ENCODE results near the gene PRDM10.
"Not testable (repeated sequence)": the region's sequence is repeated elsewhere in the genome, so short reads cannot be mapped to it uniquely, and the experiment has no call there.

The PRDM10 gene

DNA sequence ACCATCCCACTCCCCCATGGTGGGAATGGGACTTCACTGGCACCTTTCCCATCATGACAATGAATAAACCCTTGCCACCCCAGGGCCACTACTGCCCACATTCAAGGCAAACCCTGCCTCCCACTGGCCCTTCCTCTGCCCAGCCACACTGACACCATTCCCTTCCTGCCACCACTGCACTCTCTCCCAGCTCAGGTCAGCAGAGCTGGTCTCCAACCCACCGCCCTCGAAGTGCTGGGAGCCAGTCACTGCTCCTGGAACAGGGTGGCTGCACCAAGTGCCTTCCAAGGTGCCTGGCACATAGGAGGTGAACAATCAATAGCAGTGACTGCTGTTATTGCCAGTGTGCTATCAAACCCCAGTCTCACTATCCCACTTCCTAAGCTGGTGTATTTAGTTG lies 27.1 kb downstream of the PRDM10 start:
- no peak overlapping the region for H3K4me3 Mint-ChIP-seq
- H3K27ac Mint-ChIP-seq, result no peak overlapping the region
- peaks cover 24% of the 10 kb centered on the region for H3K36me3 Mint-ChIP-seq
- H3K27me3 Mint-ChIP-seq, result peaks cover 6% of the 10 kb centered on the region
- DNase-seq (ENCODE audit: low spot score in 2 of 2) (no peak), ATAC-seq (ENCODE audit: low read depth) (no peak)
- H3K9me3 Mint-ChIP-seq, result no peaks in the 10 kb centered on the region
- peaks cover 18% of the 10 kb centered on the region for H3K4me1 Mint-ChIP-seq

DNA sequence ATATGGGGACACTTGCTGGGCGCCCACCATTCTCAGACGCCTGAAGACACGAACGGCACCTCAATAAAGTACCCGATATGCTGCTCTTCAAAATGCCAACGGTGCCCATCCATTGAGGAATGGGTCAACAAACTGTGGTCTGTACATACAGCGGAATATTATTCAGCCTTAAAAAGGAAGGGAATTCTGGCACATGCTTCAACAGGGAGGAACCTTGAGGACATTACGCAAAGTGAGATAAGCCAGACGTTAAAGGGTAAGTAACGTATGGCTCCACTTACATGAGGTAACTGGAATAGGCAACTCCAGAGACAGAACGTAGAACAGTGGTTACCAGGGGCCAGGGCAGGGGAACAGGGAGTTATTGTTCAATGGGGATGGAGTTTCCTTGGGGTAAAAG lies 28.0 kb downstream of the PRDM10 start:
- ATAC-seq (ENCODE audit: low read depth), result no peak
- DNase-seq (ENCODE audit: low spot score in 2 of 2), result no peak
- Mint-ChIP-seq H3K36me3 (peaks cover 27% of the 10 kb centered on the region), H3K4me3 (no peak overlapping the region), H3K4me1 (peaks cover 20% of the 10 kb centered on the region), H3K27me3 (peaks cover 6% of the 10 kb centered on the region), H3K27ac (no peak overlapping the region), H3K9me3 (no peaks in the 10 kb centered on the region)

DNA sequence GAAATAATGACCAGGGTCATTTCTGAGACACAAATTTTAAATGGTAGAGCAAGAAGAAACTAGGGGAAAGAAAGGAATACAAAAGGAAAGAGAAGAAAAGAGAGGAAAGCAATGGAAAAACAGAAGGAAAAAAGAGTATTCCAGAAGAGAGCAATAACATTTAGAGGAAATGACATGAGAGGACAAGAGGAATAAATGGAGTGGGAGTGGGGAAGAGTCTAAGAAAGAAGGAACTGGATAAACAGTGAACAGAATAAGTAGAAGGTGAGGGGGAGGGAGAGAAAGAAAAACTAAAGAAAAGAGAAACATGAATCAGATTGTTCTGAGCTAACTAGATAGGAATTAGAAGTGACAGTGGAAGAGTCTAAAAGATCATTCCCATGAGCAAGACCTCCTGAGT lies 28.4 kb downstream of the PRDM10 start:
- ATAC-seq (ENCODE audit: low read depth) (no peak), DNase-seq (ENCODE audit: low spot score in 2 of 2) (no peak)
- H3K4me3 Mint-ChIP-seq, result no peak overlapping the region
- peaks cover 24% of the 10 kb centered on the region for H3K36me3 Mint-ChIP-seq
- no peak overlapping the region for H3K27ac Mint-ChIP-seq
- peaks cover 6% of the 10 kb centered on the region for H3K27me3 Mint-ChIP-seq
- H3K4me1 Mint-ChIP-seq, result peaks cover 18% of the 10 kb centered on the region
- H3K9me3 Mint-ChIP-seq, result no peaks in the 10 kb centered on the region

- Mint-ChIP-seq H3K36me3 (peaks cover 24% of the 10 kb centered on the region), H3K4me3 (no peak overlapping the region), H3K27ac (no peak overlapping the region), H3K9me3 (no peaks in the 10 kb centered on the region), H3K27me3 (peaks cover 6% of the 10 kb centered on the region), H3K4me1 (peaks cover 18% of the 10 kb centered on the region)
- DNase-seq (ENCODE audit: low spot score in 2 of 2) (no peak), ATAC-seq (ENCODE audit: low read depth) (no peak)
Measured at GRCh38 chr11:129973809-129974208, 28.8 kb downstream of the PRDM10 start.

GRCh38 chr11:129973068-129973467 lies 29.6 kb downstream of the PRDM10 start:
- Mint-ChIP-seq H3K27me3 (peaks cover 6% of the 10 kb centered on the region), H3K27ac (no peak overlapping the region), H3K4me1 (peaks cover 18% of the 10 kb centered on the region), H3K4me3 (peak overlapping the region; percentile 7), H3K36me3 (peaks cover 21% of the 10 kb centered on the region), H3K9me3 (no peaks in the 10 kb centered on the region)
- ATAC-seq (ENCODE audit: low read depth), result peak; percentile 96
- DNase-seq (ENCODE audit: low spot score in 2 of 2), result peak in 1 of 2 donors; percentile 7

DNA sequence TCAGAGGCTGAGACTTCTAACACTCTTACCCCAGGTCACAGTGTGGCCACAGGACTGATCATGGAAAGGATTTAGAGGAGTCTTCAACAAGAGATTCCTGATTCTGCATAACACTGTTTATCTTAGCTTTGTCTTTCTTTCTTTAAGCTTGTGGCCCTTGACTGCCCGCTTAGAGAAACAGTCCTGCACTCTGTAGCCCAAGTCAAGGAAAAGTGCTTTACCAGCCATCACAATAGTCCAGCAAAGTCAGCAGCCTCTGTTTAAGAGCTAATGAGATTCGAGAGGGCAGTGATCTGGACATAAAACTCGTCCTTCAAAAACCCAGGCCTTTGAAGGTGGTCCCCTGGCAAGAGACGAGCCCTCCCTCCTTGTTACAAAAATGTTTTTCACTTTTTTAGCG lies 30.0 kb downstream of the PRDM10 start:
- H3K27ac Mint-ChIP-seq, result no peak overlapping the region
- H3K4me3 Mint-ChIP-seq, result no peak overlapping the region
- peaks cover 21% of the 10 kb centered on the region for H3K36me3 Mint-ChIP-seq
- peaks cover 18% of the 10 kb centered on the region for H3K4me1 Mint-ChIP-seq
- DNase-seq (ENCODE audit: low spot score in 2 of 2) (no peak), ATAC-seq (ENCODE audit: low read depth) (no peak)
- H3K27me3 Mint-ChIP-seq, result peaks cover 6% of the 10 kb centered on the region
- H3K9me3 Mint-ChIP-seq, result no peaks in the 10 kb centered on the region

GRCh38 chr11:129971856-129972255 lies 30.8 kb downstream of the PRDM10 start:
- H3K27ac Mint-ChIP-seq; H3K9me3 Mint-ChIP-seq; DNase-seq (ENCODE audit: low spot score in 2 of 2); H3K27me3 Mint-ChIP-seq; H3K4me3 Mint-ChIP-seq; ATAC-seq (ENCODE audit: low read depth): not testable (repeated sequence)
- Mint-ChIP-seq H3K4me1 (peaks cover 18% of the 10 kb centered on the region), H3K36me3 (peaks cover 23% of the 10 kb centered on the region)

DNA sequence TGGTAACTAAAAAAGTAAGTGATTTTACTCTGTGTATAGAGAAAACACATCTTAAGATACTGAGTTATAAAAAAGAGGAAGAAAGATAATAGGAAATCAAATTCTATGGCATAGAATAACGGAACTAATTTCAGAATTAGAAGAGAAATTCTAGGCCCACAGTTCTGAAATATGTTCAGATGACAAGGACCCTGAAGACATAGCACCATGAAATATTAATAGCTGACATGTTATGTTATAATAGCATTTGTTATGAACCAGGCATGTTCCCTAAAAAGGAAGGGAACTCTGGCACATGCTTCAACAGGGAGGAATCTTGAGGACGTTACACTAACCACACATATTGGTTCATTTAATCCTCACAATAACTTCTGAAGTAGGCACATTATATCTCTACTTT lies 32.7 kb downstream of the PRDM10 start:
- peaks cover 23% of the 10 kb centered on the region for H3K36me3 Mint-ChIP-seq

GRCh38 chr11:129968591-129969419 lies 33.8 kb downstream of the PRDM10 start:
- ATAC-seq (ENCODE audit: low read depth) (no peak), DNase-seq (ENCODE audit: low spot score in 2 of 2) (no peak)
- no peak overlapping the region for H3K27ac Mint-ChIP-seq
- no peaks in the 10 kb centered on the region for H3K27me3 Mint-ChIP-seq
- no peaks in the 10 kb centered on the region for H3K9me3 Mint-ChIP-seq
- no peak overlapping the region for H3K4me3 Mint-ChIP-seq
- H3K4me1 Mint-ChIP-seq, result peaks cover 18% of the 10 kb centered on the region
- peaks cover 18% of the 10 kb centered on the region for H3K36me3 Mint-ChIP-seq

More for the DNA sequence above, 32.7 kb downstream of the PRDM10 start:
- H3K27me3 Mint-ChIP-seq, result peaks cover 4% of the 10 kb centered on the region
- ATAC-seq (ENCODE audit: low read depth) (no peak), DNase-seq (ENCODE audit: low spot score in 2 of 2) (no peak)
- no peak overlapping the region for H3K27ac Mint-ChIP-seq
- no peak overlapping the region for H3K4me3 Mint-ChIP-seq
- peaks cover 20% of the 10 kb centered on the region for H3K4me1 Mint-ChIP-seq
- H3K9me3 Mint-ChIP-seq, result no peaks in the 10 kb centered on the region

- Mint-ChIP-seq H3K4me1 (peaks cover 18% of the 10 kb centered on the region), H3K36me3 (peaks cover 21% of the 10 kb centered on the region), H3K27me3 (no peaks in the 10 kb centered on the region), H3K27ac (no peak overlapping the region), H3K4me3 (no peak overlapping the region), H3K9me3 (no peaks in the 10 kb centered on the region)
- DNase-seq (ENCODE audit: low spot score in 2 of 2) (no peak), ATAC-seq (ENCODE audit: low read depth) (no peak)
Measured at GRCh38 chr11:129967996-129968395, 34.6 kb downstream of the PRDM10 start.

DNA sequence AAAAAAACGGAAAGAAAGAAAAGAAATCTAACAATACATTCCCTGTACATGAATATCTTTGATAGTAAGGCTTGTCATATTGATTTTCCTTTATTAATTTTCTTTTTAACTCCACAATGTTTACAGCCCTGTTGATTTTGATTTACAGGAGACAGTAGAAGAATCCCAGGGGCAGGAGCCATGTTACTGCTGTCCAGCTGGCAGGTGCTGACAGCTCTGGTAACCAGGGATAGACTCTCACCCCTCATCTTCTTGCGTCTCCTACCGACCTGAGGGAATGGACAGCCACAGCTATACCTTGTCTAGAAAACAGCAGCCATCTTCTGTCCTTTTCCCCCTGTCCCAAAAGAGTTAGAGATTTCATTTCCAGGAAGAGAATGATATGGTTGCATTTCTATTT lies 37.4 kb downstream of the PRDM10 start:
- H3K4me1 Mint-ChIP-seq, result peaks cover 15% of the 10 kb centered on the region
- ATAC-seq (ENCODE audit: low read depth) (no peak), DNase-seq (ENCODE audit: low spot score in 2 of 2) (no peak)
- no peak overlapping the region for H3K27ac Mint-ChIP-seq
- no peaks in the 10 kb centered on the region for H3K27me3 Mint-ChIP-seq
- no peak overlapping the region for H3K4me3 Mint-ChIP-seq
- H3K9me3 Mint-ChIP-seq, result no peaks in the 10 kb centered on the region
- peaks cover 20% of the 10 kb centered on the region for H3K36me3 Mint-ChIP-seq

- peaks cover 8% of the 10 kb centered on the region for H3K4me1 Mint-ChIP-seq
- H3K27ac Mint-ChIP-seq, result no peak overlapping the region
- ATAC-seq (ENCODE audit: low read depth) (no peak), DNase-seq (ENCODE audit: low spot score in 2 of 2) (no peak)
- no peak overlapping the region for H3K4me3 Mint-ChIP-seq
- no peaks in the 10 kb centered on the region for H3K27me3 Mint-ChIP-seq
- H3K36me3 Mint-ChIP-seq, result peaks cover 20% of the 10 kb centered on the region
- H3K9me3 Mint-ChIP-seq, result no peaks in the 10 kb centered on the region
Measured at GRCh38 chr11:129960216-129961214, 42.1 kb downstream of the PRDM10 start.

GRCh38 chr11:129959687-129960086 lies 42.9 kb downstream of the PRDM10 start:
- Mint-ChIP-seq H3K27ac (no peak overlapping the region), H3K36me3 (peaks cover 23% of the 10 kb centered on the region), H3K9me3 (no peaks in the 10 kb centered on the region), H3K27me3 (no peaks in the 10 kb centered on the region), H3K4me3 (no peak overlapping the region), H3K4me1 (peaks cover 8% of the 10 kb centered on the region)
- ATAC-seq (ENCODE audit: low read depth) (no peak), DNase-seq (ENCODE audit: low spot score in 2 of 2) (no peak)

DNA sequence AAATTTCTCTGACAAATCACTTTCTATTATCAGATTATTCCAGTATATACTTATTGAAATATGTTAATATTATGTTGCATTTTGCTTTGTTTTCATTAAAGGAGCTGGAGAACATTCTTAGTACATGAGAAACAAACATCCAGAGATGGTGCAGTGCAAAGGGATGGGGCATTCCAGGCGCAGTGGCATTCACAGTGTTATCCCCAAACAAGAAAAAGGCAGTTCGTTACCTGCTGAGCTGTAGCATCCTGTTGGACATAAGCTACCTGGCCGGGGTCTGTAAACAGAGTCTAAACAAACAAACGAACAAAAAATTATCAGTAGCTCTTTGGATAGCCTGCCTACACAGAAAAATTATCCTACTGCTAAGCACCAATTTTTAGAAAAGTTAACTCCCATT lies 47.4 kb downstream of the PRDM10 start:
- Mint-ChIP-seq H3K4me3 (no peak overlapping the region), H3K27me3 (no peaks in the 10 kb centered on the region), H3K9me3 (no peaks in the 10 kb centered on the region), H3K4me1 (no peaks in the 10 kb centered on the region), H3K36me3 (peaks cover 13% of the 10 kb centered on the region), H3K27ac (no peak overlapping the region)
- DNase-seq (ENCODE audit: low spot score in 2 of 2), result no peak
- no peak for ATAC-seq (ENCODE audit: low read depth)

All from memory B cell (primary cell).